NCI-H1417 treated with DMSO at 0.1 percent for 48 hours (cell line): ENCODE data around the gene TPPP.
"Not testable (repeated sequence)": the region's sequence is repeated elsewhere in the genome, so short reads cannot be mapped to it uniquely, and the experiment has no call there.

Experiments
- DNase-seq: peaks from one replicate; lab custom pipeline; 2025; lab: John Stamatoyannopoulos, UW

TPPP gene

DNA sequence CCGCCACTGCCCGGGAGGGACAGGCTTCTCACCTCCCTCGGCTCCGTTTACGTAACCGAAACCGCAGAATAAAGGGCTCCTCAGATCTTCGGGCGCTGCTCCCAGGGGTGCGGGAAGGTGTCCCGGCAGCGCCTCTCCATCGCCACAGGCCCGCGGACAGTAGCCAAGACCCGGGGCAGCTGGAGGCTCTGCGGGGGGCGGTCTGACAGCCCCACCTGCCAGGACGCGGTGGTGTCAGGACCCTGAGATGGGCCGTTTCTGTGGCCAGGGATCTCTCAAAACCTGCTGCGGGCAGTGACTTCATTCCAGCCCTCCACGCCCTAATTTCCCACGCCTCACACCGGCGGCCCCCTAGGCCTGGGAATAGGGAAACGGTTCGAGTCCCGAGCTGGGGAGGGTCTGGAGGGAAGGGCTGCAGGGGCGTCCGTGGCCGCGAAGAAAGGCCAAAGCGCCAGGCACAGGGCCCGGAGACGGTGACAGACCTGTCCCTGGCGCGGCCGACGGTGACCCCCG is 567 bp downstream of the TPPP start:
- DNase-seq: not testable (repeated sequence)

- DNase-seq: no peak
Measured at GRCh38 chr5:691817-692528, 1.2 kb downstream of the TPPP start.

DNA sequence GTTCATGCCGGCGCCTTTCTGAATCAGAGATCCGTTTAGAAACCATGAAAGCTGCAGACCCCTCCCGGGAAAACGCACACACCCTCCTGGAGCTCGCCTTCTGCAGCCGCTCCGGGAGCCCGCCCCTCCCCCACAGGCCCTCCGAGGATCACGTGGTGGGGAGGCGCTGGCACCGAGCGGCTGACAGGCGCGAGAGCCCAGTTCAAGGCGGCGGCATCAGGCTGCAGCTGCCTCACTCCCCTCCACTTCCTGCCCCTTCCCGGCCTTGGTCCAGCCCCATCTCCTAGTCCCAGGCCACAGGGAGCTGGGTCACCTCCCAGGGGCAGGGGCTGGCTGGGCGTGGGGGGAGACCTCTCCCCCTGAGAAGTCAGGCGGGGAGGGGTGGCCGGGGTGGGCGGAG is 2.1 kb downstream of the TPPP start:
- DNase-seq: not testable (repeated sequence)

- not testable (repeated sequence) for DNase-seq
Measured at GRCh38 chr5:690293-690692, 2.9 kb downstream of the TPPP start.

GRCh38 chr5:688348-689010 is 4.7 kb downstream of the TPPP start:
- DNase-seq: not testable (repeated sequence)

GRCh38 chr5:686936-687335 is 6.2 kb downstream of the TPPP start:
- not testable (repeated sequence) for DNase-seq

- not testable (repeated sequence) for DNase-seq
Measured at GRCh38 chr5:686172-686523, 7.0 kb downstream of the TPPP start.

- DNase-seq: no peak
Measured at GRCh38 chr5:685262-686171, 7.6 kb downstream of the TPPP start.

GRCh38 chr5:684751-685216 is 8.4 kb downstream of the TPPP start:
- DNase-seq: no peak

DNA sequence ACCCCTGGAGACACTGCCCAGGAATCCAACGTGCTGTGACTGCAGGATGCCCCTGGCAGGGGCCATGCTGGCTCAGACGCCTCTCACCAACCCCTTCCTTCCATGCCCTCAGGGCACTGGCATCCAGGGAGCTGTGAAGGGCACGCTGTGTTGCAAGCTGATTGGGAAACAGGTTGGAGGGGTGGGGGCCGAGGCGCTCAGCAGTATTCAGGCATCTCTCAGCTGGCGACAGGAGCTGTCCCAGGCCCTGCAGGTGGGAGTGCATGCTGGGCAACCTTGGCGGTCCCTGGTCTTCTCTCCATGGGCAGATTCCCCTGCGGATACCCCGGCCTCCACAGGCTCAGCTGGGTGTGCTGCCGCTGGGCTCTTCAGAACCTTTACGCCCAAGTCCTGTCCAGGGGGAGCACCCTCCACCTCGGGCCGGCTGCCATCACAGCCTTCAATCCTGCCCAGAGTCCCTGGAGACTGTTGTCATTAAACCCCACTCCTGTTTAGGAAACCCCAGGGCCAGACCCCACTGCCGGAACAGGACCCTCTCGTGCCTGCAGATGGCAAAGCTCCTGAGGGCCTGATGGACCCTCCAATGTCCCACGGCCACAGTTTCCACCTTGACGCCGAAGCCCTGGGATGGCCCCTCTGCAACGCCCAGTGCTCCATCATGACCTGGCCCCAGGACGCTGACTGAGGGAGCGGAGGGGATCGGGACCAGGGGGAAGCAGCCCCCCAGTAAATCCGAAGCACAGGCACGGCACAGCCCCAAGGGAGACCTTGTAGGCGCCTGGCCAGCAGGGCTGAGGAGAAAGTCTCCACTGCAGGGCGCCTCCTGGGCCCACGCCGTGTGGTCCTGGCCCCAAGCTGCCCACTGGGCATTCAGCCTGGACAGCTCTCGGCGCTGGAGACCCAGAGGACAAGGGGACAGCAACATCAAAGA is 9.3 kb downstream of the TPPP start:
- DNase-seq: no peak

GRCh38 chr5:682651-683358 is 10.3 kb downstream of the TPPP start:
- DNase-seq: not testable (repeated sequence)

DNA sequence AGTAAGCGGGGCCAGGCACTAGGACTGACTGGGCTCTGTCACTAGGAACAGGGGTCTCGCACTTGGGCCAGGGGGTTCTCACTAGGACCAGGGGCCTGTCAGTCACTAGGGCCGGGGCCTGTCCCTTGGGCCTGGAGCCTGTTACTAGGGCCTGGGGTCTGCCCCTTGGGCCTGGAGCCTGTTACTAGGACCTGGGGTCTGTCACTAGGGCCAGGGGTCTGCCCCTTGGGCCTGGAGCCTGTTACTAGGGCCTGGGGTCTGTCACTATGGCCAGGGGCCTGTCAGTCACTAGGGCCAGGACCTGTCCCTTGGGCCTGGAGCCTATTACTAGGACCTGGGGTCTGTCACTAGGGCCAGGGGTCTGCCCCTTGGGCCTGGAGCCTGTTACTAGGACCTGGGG is 10.9 kb downstream of the TPPP start:
- DNase-seq: not testable (repeated sequence)

GRCh38 chr5:681317-682191 is 11.6 kb downstream of the TPPP start:
- not testable (repeated sequence) for DNase-seq

DNA sequence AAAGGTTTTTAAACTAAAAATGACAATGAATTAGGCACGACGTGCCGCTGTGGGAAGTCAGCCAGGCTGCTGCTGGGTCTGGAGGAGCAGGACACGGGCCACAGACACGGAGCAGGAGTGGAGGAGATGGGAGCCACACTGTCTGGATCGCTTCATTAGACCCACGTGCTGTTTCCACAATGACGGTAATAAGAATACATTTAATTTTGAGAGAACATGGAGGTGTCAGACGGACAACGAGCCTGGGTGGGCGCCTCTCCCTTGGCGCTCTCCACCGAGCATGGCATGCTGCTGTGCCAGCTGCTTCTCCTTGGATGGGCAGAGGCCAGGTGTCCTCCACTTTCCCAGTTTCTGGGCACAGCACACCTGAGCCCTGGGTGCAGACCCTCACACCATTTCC is 12.3 kb downstream of the TPPP start:
- not testable (repeated sequence) for DNase-seq

GRCh38 chr5:680118-680795 is 12.9 kb downstream of the TPPP start:
- not testable (repeated sequence) for DNase-seq

- DNase-seq: not testable (repeated sequence)
Measured at GRCh38 chr5:679166-679895, 13.8 kb downstream of the TPPP start.

DNA sequence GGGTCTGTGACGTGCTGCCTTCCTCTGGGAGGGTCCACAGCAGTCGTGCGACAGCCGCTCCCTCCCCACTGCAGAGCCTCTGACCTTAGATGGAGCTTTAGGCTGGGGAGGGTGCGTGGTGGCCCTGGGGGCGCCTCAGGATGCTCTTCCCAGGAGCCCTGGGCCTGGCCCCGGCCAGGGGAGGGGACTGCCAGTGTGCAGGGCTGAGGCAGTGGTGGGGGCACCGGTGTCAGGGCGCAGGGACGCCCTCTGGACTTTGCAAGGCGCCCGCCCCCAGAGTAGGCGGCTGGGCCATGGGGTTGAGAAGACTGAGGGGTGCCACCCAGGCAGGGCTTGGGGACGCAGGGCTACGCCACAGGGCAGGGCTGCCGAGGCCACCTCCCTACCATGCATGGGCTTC is 14.6 kb downstream of the TPPP start:
- DNase-seq: not testable (repeated sequence)
